ENCODE data around the gene CHIC2. TPM values are rescaled to one million over a fixed set of nuclear protein-coding genes. Genes with fewer than 3 reads are reported as not detected.

Gene CHIC2
- total RNA-seq = 10 to 100 TPM; 20.6 to 26.8 TPM

DNA sequence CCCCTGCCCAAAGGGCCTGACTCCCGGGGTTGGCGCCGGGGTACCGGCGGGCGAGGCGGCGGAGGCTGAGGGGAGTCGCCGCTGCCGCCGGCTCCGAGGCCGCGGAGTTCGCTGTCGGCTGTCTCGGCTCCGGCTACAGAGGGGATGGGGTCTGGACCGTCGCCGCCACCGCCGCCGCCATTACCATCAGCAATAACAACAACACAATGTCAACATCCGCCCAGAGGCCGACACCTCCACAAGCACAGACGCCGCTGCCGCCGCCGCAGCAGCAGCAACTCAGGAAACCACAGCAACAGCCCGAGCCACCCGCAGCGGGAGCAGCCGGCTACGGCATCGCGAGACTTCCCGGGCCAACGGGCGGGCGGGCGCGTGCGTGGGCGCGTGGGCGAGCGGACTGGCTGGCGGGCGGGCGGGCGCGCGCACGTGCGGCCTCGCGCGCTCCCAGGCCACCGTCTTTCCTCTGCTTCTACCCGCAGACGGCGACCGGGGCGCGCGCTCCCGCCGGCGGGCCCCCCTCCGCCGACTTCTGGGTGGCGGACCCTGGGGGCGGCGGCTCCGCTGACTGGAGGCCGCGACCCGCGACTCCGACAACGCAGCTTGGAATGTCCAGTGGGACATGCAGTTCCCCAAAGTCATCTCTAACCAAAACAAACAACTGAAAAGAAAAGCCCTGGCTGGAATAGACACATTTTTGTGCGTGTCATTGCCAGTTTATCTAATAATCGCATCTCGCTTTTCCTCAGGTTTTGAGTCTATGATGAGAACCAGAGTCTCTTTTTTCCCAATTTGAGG is at the start of gene CHIC2:
Gene CHIC2 (minus strand): TSS at position 289 of the 795 bp plus-strand sequence. CDS start 305 bp downstream, outside the sequence.

DNA sequence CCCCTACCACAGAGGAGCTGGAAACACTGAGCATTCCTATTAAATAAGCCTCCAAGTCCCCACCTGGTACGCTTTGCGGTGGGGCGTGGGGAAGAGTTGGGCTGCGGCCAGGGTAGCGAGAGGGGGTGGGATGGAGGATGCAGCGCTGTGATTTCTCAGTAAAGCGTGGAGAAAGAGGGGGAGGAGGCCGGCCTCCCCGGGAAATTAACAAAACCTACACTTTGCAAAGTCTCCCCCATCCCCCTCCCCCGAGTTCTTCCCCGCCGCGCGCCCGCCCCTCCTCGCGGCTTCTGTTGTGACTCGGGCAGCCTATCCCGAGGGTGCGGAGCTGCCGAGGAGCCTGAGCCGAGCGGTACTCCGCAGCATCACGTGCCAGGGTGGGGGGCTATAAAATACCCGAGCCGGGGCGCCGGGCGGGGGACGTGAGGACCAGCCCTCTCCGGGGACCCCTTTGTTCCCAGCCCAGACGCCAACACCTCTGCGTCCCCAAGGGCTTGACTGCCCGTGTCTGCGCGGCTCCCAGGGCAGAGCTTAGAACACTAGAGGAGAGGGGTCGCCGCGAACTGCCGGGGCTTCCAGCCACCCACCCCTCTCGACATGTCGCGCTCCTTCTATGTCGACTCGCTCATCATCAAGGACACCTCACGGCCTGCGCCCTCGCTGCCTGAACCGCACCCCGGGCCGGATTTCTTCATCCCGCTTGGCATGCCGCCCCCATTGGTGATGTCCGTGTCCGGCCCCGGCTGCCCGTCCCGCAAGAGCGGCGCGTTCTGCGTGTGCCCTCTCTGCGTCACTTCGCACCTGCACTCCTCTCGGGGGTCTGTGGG is 35.6 kb upstream of the CHIC2 start, which contains the start of gene GSX2:
Gene GSX2 (plus strand): TSS at position 416 of the 827 bp plus-strand sequence. CDS start 182 bp downstream, at position 598.

Small RNAs within 50 kb of the gene (small RNA-seq; reads per million reads assigned to genes)
- gene AC110792.1 (0 reads per million in 2 donors), gene AC110792.3 (0 reads per million in 2 donors)

Other genes with a start within 250 kb of the CHIC2 start
- not detected for gene GSX2, start 35.6 kb upstream of the CHIC2 start, total RNA-seq
- gene PDGFRA, start 164.7 kb upstream of the CHIC2 start, total RNA-seq = under 1 TPM; 0.33 to 0.34 TPM

Measured in melanocyte of skin (primary cell).